ENCODE measurements around the gene EVX2. TPM values are rescaled to one million over a fixed set of nuclear protein-coding genes. Genes with fewer than 3 reads are reported as not detected.
A peak's percentile ranks its signal among the peaks of the same experiment; 100 is the strongest.

Gene EVX2
- total RNA-seq, 1 donor from 2014 or later = not detected

DNA sequence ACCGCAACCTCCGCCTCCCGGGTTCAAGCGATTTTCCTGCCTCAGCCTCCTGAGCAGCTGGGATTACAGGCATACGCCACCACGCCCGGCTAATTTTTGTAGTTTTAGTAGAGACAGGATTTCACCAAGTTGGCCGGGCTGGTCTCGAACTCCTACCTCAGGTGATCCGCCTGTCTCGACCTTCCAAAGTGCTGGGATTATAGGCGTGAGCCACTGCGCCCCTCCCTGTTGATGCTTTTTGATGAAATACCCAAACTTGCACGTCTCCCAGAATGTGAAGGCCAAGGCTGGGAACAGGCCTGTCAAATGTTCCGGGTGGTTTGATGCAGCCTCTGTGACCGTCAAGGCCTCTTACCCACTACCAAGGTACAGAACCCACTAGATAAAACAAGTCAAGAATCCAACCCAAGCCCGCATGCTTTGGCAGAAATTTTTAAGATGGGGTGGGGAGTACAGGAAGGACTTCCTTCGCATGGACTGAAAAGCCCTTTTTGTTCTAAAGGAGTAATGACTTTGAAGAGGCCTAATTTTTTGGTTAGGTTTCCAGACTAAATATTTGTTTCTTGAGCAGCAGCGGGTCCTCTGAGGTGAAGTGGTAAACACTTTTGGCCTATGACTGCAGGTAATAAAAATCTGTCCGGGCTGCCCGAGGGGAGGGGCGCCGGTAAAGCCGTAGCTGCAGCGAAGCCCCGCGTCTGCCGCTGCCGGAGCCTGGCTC, 3.7 kb upstream of the EVX2 start:
- Mint-ChIP-seq H3K4me3 (ENCODE audit: unreplicated experiment) (peak overlapping the region; percentile 79), H3K4me1 (ENCODE audit: unreplicated experiment) (peaks cover 33% of the 10 kb centered on the region), H3K27ac (ENCODE audit: unreplicated experiment) (no peak overlapping the region), H3K36me3 (ENCODE audit: unreplicated experiment) (no peaks in the 10 kb centered on the region), H3K9me3 (ENCODE audit: unreplicated experiment) (no peaks in the 10 kb centered on the region), H3K27me3 (ENCODE audit: unreplicated experiment) (peaks cover 95% of the 10 kb centered on the region)
- DNase-seq (ENCODE audit: extremely low spot score, unreplicated experiment) = peak; percentile 36
- TF ChIP-seq, protein P1, sequence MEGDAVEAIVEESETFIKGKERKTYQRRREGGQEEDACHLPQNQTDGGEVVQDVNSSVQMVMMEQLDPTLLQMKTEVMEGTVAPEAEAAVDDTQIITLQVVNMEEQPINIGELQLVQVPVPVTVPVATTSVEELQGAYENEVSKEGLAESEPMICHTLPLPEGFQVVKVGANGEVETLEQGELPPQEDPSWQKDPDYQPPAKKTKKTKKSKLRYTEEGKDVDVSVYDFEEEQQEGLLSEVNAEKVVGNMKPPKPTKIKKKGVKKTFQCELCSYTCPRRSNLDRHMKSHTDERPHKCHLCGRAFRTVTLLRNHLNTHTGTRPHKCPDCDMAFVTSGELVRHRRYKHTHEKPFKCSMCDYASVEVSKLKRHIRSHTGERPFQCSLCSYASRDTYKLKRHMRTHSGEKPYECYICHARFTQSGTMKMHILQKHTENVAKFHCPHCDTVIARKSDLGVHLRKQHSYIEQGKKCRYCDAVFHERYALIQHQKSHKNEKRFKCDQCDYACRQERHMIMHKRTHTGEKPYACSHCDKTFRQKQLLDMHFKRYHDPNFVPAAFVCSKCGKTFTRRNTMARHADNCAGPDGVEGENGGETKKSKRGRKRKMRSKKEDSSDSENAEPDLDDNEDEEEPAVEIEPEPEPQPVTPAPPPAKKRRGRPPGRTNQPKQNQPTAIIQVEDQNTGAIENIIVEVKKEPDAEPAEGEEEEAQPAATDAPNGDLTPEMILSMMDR (IDR thresholded peaks at IDR 0.05) = no peak

DNA sequence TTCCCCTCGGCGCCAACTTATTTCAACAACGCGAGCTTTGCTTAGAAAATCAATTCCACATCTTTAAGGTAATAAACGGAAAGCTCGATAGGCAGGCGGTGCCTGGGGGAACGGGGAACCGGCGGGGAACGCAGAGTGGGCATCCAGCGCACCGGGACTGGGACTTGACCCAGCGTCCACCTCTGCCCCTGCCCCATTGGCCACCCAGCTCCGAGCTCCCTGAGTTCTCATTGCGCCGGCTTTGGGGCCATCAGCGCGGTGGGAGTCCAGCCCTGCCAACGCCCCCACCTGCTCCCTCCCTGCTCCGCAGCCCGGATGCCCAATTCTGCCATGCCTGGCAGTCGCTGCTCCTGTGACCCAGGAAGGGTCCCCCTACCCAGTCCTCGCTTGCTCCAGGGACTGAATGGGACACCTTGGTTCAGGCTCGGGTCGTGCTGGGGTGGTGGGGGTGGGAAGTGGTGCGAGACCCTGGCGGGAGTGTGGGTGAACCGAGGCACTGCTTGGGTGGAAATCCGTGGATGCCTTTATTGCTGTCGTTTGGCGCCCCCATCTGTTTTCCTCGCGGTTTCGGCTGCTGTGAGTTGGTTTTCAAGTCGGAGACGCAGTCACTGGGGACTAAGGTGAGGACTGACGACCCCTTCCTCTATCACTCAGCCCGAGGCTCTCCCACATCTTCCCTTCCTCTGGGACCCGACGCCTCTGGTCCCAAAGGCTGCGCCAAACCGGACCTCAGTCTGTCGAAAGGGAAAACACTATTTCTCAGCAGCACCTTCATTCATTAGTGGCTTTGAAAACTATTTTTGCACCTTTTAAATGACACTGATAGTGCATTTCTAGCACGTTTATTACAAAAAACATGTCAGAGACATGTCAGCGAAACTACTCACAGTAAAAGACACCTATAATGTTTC, 2.4 kb upstream of the EVX2 start:
- Mint-ChIP-seq H3K36me3 (ENCODE audit: unreplicated experiment) (no peaks in the 10 kb centered on the region), H3K27ac (ENCODE audit: unreplicated experiment) (no peak overlapping the region), H3K4me1 (ENCODE audit: unreplicated experiment) (peaks cover 25% of the 10 kb centered on the region), H3K4me3 (ENCODE audit: unreplicated experiment) (no peak overlapping the region), H3K9me3 (ENCODE audit: unreplicated experiment) (no peaks in the 10 kb centered on the region), H3K27me3 (ENCODE audit: unreplicated experiment) (peaks cover 96% of the 10 kb centered on the region)
- DNase-seq (ENCODE audit: extremely low spot score, unreplicated experiment) = no peak
- TF ChIP-seq, protein P1 (IDR thresholded peaks at IDR 0.05) = peak; percentile 45

DNA sequence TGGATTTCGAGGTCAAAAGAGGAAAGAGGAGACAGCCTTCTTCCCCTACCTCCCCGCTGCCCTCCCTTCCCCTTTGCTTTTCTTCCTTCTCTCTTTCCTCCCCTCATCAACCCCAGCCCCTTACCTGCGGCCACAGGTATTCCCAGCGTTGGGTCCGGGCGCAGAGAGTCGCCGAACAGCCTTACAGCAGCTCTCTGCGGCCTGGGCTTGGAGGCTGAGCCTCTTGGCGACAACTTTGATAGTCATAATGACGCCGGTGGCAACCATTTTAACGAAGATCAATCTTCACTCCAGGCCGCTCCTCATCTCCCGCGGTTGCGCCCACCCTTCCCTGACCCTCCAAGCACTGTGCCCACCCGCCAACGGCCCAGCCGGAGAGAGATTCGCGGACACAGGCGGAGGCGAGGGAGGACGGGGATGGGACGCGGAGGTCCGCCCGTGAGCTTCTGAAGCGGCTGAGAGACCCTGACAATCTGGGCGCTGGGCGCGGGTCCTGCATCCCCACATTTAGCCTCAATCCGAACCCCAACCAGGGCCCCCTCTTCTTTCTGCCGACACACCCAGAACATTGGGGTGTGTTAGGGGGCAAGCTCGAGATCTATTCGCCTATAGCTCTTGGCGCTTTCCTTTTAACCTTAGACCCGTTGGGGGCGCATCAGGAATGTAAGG, 1.5 kb upstream of the EVX2 start:
- no peak overlapping the region for H3K4me3 Mint-ChIP-seq (ENCODE audit: unreplicated experiment)
- no peak for DNase-seq (ENCODE audit: extremely low spot score, unreplicated experiment)
- no peak overlapping the region for H3K27ac Mint-ChIP-seq (ENCODE audit: unreplicated experiment)
- H3K36me3 Mint-ChIP-seq (ENCODE audit: unreplicated experiment) = no peaks in the 10 kb centered on the region
- peaks cover 93% of the 10 kb centered on the region for H3K27me3 Mint-ChIP-seq (ENCODE audit: unreplicated experiment)
- TF ChIP-seq, protein P1 (IDR thresholded peaks at IDR 0.05) = no peak
- no peaks in the 10 kb centered on the region for H3K9me3 Mint-ChIP-seq (ENCODE audit: unreplicated experiment)
- H3K4me1 Mint-ChIP-seq (ENCODE audit: unreplicated experiment) = peaks cover 25% of the 10 kb centered on the region

DNA sequence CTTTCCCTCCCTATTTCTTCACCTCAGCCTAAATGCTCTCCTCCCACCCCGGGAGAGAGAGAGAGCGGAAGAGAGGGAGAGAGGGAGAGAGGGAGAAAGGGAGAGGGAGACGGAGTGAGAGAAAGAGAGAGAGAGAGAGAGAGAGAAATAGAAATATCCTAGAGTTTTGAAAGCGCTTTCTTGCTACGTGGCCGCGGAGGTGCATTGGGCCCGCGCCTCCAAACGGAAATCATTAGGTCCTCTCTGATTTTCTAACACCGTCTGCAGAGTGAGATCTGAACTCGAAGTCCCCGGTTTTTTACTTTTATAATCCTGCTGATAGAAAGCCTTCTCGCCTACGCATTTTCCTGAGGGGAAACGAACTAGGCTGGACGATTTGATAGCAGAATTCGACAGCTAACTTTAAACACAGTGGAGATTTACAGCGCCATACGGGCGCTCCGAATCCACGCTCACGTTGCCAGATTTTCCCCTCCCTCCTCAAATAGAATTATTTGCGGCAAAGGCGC, 903 bp upstream of the EVX2 start:
- TF ChIP-seq, protein P1 (IDR thresholded peaks at IDR 0.05) = no peak
- no peaks in the 10 kb centered on the region for H3K36me3 Mint-ChIP-seq (ENCODE audit: unreplicated experiment)
- H3K27ac Mint-ChIP-seq (ENCODE audit: unreplicated experiment) = no peak overlapping the region
- H3K4me3 Mint-ChIP-seq (ENCODE audit: unreplicated experiment) = no peak overlapping the region
- H3K27me3 Mint-ChIP-seq (ENCODE audit: unreplicated experiment) = peaks cover 87% of the 10 kb centered on the region
- no peaks in the 10 kb centered on the region for H3K9me3 Mint-ChIP-seq (ENCODE audit: unreplicated experiment)
- peaks cover 26% of the 10 kb centered on the region for H3K4me1 Mint-ChIP-seq (ENCODE audit: unreplicated experiment)
- DNase-seq (ENCODE audit: extremely low spot score, unreplicated experiment) = no peak

Measured in osteocyte (in vitro differentiated cells).